Fibroblast of gingiva (primary cell): ENCODE data around the gene BPGM.

Experiments
- DNase-seq: peaks from one replicate; pipeline ENCODE4 v3.0.0-alpha.2; 2011; ENCODE audit warnings: low read depth

Gene BPGM

DNA sequence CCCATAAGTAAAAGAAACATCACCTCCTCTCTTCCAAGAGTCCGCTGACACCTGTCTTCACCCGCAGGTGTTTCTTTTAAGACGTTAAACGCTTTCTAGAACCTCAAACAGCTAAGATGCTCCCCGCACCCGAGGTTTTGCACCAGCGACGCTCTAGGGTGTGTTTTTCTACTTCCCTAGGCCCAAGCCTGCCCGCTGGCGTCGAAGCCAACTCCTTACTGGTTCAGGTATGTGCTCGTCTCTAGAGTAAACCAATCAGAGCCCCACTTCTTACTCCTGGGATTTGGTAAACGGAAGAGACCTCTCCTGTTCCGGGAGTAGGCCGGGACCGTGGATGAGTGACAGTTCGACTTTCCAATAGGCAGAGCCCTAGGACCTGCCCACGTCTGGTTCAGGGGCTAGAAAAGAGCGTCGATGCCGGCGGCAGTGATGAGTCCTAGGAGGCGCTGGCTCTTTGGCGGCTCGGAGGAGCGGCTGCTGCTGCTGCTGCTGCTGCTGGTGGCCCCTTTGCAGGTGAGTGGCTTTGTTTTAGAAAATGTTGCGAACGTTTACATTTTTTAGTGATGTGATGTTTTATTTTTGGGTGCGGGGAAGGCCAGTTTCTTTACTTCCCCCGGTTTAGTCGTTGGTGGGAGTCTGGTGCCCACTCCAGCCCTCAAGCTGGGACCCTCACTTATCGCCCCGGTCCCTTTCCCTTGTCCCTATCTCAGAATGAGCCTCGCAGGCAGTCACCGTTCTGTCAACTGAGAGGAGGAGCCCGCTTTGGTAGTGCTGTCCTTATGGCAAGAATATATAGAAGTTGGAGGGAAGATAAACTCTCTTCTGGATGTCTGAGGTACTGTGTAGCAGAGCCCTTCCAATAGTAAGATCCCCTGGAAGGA lies at the start of gene BPGM:
Gene BPGM, plus strand, starts transcription at position 429 of the 881 bp plus-strand sequence. CDS start 14,655 bp downstream, outside the sequence.
- DNase-seq, result peak; percentile 100

- DNase-seq, result no peak
Observed at GRCh38 chr7:134599371-134599770, 47.3 kb upstream of the BPGM start.

GRCh38 chr7:134601459-134601858 lies 45.2 kb upstream of the BPGM start:
- DNase-seq, result no peak

DNA sequence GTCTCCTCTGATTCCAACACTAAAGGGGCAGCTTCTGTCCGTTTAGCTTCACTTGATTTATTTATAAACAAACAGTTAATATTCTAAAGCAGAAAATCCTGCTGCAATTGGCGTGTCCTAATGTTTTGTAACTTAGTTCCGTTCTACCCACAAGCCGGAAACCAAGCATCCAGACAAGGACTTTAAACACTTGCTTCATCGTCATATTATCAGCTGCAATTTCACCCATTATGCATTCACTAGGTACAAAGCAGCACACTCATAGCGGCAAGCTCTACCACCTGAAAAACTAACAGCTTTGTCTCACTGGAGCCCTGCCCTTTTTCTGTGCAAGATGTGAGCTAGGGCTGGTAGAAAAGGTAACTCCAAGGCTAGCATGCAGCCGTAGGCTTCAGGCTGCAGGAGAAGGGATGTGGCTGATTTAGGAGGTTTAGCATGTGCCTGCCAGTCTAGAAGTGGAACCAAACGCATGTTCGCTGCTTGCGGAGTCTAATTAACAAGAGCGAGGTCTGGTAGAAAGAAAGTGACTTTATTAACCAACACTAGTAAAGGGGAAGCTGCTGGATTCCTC lies 43.7 kb upstream of the BPGM start:
- peak; percentile 49 for DNase-seq

DNA sequence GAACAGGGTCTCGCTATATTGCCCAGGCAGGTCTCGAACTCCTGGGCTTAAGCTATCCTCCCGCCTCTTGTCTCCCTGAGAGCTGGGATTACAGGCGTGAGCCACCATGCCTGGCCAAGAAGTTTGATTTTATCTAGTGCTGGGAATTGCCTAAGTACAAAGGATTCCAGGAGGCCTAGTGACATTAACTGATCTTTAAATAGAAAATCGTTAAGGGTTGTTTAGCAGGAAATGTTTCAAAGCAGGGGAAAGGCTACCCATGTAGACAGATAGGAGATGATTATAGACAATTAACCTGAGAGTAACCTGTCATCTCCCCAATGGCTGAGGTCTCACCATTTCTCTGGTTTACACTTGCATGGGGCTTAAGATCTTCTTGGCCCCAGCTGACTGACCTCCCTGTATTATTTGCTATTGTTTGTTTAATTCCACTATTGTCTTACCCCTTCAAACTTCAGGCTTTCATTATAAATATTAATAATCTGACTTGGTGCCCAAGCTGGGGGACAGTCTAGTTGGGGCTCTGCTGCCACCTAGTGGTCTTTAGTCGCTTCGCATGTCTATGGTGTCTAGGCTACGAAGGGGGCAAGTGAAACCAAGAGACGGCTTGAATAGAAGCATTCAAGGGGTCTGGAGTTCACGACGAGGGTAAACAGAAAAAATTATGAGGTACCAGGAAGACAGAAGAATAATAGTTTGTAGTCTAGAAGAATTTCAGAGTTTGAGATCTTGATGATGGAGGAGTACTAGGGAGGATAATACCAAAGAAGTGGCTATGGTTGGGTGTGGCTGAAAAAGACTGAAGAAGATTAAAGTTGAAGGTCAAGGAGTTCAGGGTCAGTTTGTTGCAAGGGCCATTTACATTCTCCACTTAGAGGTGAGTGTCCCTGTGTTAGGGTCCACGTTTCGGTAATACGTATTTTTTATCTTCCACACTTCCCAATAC lies 40.4 kb upstream of the BPGM start:
- DNase-seq, result peak; percentile 42

DNA sequence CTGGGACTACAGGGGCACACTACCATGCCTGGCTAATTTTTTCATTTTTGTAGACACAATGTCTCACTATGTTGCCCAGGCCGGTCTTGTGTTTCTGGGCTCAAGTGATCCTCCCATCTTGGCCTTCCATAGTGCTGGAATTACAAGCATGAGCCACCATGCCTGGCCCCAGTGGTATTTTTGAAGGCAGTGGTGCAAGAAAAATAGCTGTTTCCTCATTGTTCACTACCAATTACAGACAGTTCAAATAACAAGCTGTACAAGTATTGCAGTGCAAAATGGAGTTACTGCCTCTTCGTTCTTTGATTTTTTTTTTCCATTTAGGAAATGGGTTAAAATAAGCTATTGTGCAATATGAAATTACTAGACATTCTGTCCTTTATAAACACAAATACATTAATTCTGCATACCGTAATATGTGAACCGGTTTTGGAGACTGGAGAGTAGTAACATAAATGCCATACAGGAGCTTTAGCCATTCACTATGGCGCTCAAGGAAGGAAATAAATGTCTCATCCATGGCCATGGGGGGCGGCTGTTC lies 35.0 kb upstream of the BPGM start:
- peak; percentile 68 for DNase-seq

DNA sequence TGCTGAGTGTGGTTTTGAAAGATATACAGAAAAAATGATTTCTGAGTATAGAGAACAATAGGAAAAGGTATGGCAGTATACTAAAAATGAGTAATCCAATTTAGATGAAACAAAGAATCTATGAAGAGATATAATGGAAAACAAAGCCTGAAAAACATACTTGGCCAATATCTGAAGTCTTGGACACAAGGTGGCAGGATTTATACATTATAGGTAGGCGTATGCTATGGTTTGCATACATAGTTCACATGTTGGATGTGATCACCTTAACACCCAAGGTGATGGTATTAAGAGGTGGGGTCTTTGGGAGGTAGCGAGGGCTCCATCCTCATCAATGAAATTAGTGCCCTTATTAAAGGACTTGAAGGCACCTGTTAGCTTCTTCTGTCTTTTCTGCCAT lies 34.5 kb upstream of the BPGM start:
- DNase-seq, result no peak

- DNase-seq, result peak; percentile 96
Observed at GRCh38 chr7:134613623-134614347, 32.9 kb upstream of the BPGM start.

GRCh38 chr7:134616611-134617010 lies 30.0 kb upstream of the BPGM start:
- DNase-seq, result no peak

DNA sequence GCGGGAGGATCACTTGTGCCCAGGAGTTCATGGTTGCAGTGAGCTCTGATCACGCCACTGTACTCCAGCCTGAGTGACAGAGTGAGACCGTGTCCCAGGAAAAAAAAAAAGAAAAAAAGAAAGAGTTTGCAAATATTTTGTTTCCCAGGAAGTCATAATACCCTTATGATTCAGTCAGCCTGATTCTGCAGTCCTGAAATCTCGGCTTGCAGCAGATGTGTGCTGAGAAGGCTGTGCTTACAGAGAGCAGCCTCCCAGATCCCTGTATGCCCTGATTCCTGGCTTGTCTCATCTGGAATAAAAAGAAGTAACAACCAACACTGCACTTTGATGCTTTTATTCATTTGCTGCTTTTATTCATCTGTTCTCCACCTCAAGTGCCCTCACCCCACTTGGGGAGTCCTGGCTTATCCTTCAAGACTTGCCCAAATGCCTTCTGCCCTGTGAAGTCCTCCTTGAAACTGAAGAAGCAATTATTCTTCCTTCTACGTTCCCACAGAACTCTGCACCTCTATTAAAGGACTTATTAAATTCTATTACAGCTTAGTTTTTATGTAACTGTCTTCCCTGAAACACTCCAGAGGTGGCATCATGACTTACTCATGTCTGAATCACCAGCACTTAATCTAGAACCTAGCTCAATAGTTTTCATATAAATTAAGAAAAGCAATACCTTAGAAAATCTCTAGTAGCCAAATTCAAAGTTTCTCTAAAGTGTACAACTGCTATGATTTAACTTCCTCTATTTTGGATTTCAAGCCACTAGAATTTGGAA lies 27.7 kb upstream of the BPGM start:
- peak; percentile 55 for DNase-seq

- DNase-seq, result peak; percentile 85
Observed at GRCh38 chr7:134619627-134620331, 26.9 kb upstream of the BPGM start.

DNA sequence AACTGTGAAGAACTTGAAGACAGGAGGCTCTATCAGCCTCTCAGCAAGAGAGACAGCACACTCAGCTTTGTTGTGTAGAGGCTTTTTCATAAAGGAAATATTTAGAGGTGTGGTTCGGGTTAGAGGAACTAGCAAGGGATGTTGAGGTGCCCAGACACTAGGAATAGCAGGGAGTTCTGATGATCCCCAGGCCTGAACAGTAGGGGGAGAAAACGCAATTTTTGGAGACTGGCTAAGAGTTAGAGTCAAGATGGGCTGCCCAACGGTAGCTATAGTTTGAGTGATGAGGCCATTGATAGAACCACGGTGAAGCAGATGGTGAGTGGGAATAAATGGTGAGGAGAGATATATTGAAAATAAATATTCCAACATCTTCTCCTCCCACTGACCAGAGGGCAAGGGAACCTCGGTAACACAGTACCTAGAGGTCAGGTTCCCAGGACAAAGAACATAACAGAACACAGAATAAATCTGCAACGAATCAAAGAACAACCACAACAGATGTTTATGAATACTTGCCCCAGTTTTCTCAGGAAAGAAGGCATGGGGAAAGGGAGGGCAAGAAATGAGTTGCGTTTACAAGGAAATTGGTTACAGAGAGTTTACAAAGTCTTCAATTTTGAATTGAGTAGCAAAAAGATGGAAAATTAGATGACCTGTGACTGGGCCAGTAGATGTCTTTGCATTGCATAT lies 24.2 kb upstream of the BPGM start:
- no peak for DNase-seq

- DNase-seq, result no peak
Observed at GRCh38 chr7:134623193-134623592, 23.5 kb upstream of the BPGM start.

- DNase-seq, result peak; percentile 76
Observed at GRCh38 chr7:134625550-134625949, 21.1 kb upstream of the BPGM start.

DNA sequence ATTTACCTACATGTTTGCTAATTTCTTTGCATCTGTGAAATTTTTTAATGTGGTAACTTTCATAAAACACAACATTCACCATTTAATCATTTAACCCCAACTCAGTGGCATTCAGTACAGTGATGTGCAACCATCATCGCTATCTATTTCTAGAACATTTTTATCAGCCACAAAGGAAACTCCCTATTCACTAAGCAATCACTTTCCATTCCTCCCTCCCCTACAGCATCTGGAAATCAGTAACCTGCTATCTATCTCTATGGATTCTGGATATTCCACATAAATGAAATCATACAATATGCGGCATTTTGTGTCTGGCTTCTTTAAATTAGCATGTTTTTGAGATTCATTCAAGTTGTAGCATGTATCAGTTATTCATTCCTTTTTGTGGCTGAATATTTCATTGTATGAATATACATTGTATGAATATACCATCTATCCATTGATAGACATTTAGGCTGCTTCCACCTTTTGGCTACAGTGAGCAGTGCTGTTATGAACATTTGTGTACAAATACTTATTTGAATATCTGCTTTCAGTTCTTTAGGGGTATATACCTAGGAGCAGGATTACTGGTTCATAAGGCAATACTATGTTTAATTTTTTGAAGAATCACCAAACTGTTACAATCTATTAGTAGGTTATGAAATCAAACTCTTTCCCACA lies 19.4 kb upstream of the BPGM start:
- DNase-seq, result no peak

- no peak for DNase-seq
Observed at GRCh38 chr7:134627775-134628153, 18.9 kb upstream of the BPGM start.

- DNase-seq, result no peak
Observed at GRCh38 chr7:134629445-134629844, 17.2 kb upstream of the BPGM start.

- no peak for DNase-seq
Observed at GRCh38 chr7:134630237-134630636, 16.4 kb upstream of the BPGM start.

DNA sequence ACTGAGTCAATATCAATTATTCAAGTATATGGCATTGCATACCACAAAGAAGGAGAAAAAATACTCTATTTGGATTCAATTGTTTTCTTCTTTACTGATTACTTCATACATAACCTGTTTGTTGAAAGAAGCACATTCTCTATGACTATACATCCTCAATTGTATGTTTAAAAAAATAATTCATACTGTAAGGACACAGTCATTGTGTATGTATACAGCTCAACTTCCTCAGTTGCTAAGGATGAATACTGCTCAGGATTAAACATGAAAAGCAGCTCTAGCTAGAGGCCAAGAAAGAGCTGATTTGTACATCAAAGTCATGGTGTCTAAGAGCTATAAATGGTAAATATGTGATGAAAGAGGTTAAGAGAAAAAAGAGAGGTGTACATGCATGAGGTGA lies 15.8 kb upstream of the BPGM start:
- no peak for DNase-seq
